GM23248 (cell line): ENCODE results near the gene IHH. TPM values are rescaled to one million over a fixed set of nuclear protein-coding genes. Genes with fewer than 3 reads are reported as not detected.

ENCODE experiments used
- DNase-seq: peaks from one replicate; pipeline ENCODE4 v3.0.0-alpha.2; 2015
- H2AFZ ChIP-seq: fragments of 200-600 bp; sonication (generic); 2 replicates; pipeline ENCODE4 v1.6.1; 2016; ENCODE audit warnings: antibody characterized with exemption
- H3F3A ChIP-seq: fragments of 200-600 bp; sonication (generic); 2 replicates; pipeline ENCODE4 v1.6.1; 2016; ENCODE audit warnings: mild to moderate bottlenecking, antibody characterized with exemption, mixed run types; ENCODE audit not compliant: insufficient read depth
- H3K27ac ChIP-seq: fragments of 200-600 bp; sonication (generic); 2 replicates; pipeline ENCODE4 v1.5.1; 2016; ENCODE audit warnings: mild to moderate bottlenecking
- H3K27me3 ChIP-seq: fragments of 200-600 bp; sonication (generic); replicated peaks from 2 replicates; pipeline ENCODE4 v1.6.1; 2016; ENCODE audit warnings: mild to moderate bottlenecking; ENCODE audit not compliant: insufficient read depth
- H3K36me3 ChIP-seq: fragments of 200-600 bp; sonication (generic); 2 replicates; pipeline ENCODE4 v1.6.1; 2016; ENCODE audit warnings: low read depth, mild to moderate bottlenecking
- H3K4me1 ChIP-seq: fragments of 200-600 bp; sonication (generic); 2 replicates; pipeline ENCODE4 v1.6.1; 2016; ENCODE audit warnings: mild to moderate bottlenecking; ENCODE audit not compliant: insufficient read depth
- H3K4me2 ChIP-seq: fragments of 200-600 bp; sonication (generic); one replicate; pipeline ENCODE4 v1.6.1; 2016; ENCODE audit warnings: mild to moderate bottlenecking; ENCODE audit not compliant: unreplicated experiment
- H3K4me3 ChIP-seq: fragments of 200-600 bp; sonication (generic); 2 replicates; pipeline ENCODE4 v1.5.1; 2016; ENCODE audit warnings: mild to moderate bottlenecking
- H3K79me2 ChIP-seq: fragments of 200-600 bp; sonication (generic); 2 replicates; pipeline ENCODE4 v1.6.1; 2016; ENCODE audit warnings: mild to moderate bottlenecking; ENCODE audit not compliant: insufficient read depth
- H3K9ac ChIP-seq: fragments of 200-600 bp; sonication (generic); 2 replicates; pipeline ENCODE4 v1.6.1; 2016; ENCODE audit warnings: mild to moderate bottlenecking
- H3K9me2 ChIP-seq: fragments of 200-600 bp; sonication (generic); 2 replicates; pipeline ENCODE4 v1.6.1; 2016; ENCODE audit warnings: mixed run types, mild to moderate bottlenecking, moderate library complexity; ENCODE audit not compliant: insufficient read depth
- H3K9me3 ChIP-seq: fragments of 200-600 bp; sonication (generic); one replicate; pipeline ENCODE4 v1.6.1; 2017; ENCODE audit warnings: low read depth
- H4K20me1 ChIP-seq: fragments of 200-600 bp; sonication (generic); 2 replicates; pipeline ENCODE4 v1.6.0; 2016; ENCODE audit not compliant: insufficient read depth
- EZH2 ChIP-seq: fragments of 200-600 bp; sonication (generic); IDR thresholded peaks from 2 replicates; pipeline ENCODE4 v1.6.1; 2018; ENCODE audit warnings: antibody characterized with exemption, mild to moderate bottlenecking; ENCODE audit not compliant: insufficient read depth, poor library complexity, severe bottlenecking
- EZH2phosphoT487 ChIP-seq: fragments of 200-600 bp; sonication (generic); IDR thresholded peaks from 2 replicates; pipeline ENCODE4 v1.6.1; 2018; ENCODE audit warnings: antibody characterized with exemption, moderate library complexity, mild to moderate bottlenecking, low read depth; ENCODE audit not compliant: insufficient read depth
- WGBS, 2 experiments: methylation state at CpG; one replicate each; pipeline ENCODE4 v1.1.6; 2015 to 2017; ENCODE audit warnings: low lambda C conversion rate in 2 of 2, low coverage in 1 of 2; ENCODE audit errors: missing lambda C conversion rate in 2 of 2; 5-methylcytosine and 5-hydroxymethylcytosine counted together
- in situ Hi-C: fragments of 300-500 bp; cut with MboI; formaldehyde crosslinking; loops from 2 replicates; pipeline ENCODE4 v1.15.0; 2020
- polyA plus RNA-seq: library from polyadenylated mRNA; unstranded; fragments of >200 nt; fragmentation: Nextera tagmentation; extraction: Ambion mirVana; gene quantifications from 2 replicates; pipeline ENCODE4 v1.2.1, GENCODE V29; 2016
- total RNA-seq: library from RNA; depleted of rRNA; stranded (reverse); fragments of >200 nt; shearing (Covaris generic); gene quantifications from 2 replicates; pipeline ENCODE4 v1.2.3, GENCODE V29; 2014

Gene IHH
- total and polyA plus RNA-seq, 2 experiments from 2014 or later: not detected

DNA sequence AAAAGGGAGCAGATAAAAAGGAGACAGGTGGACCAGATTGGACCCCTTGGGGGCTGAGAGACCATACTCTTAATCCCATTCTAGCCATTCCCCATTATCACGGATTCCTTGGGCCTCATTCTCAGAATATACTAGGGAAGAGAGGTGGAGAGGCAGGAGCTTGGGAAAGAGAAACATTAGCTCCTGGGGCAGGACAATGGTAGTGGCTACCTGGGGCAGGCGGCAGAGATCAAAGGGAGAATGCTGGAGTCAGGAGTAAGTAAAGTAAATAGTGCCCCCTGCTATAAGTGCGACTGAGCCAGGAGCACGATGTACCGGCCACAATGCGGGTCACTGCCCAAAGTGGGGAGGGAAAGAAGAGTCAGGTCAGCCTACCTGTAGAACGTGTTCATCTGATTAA, 20.4 kb upstream of the IHH start:
- in situ Hi-C loops: no loop called here

DNA sequence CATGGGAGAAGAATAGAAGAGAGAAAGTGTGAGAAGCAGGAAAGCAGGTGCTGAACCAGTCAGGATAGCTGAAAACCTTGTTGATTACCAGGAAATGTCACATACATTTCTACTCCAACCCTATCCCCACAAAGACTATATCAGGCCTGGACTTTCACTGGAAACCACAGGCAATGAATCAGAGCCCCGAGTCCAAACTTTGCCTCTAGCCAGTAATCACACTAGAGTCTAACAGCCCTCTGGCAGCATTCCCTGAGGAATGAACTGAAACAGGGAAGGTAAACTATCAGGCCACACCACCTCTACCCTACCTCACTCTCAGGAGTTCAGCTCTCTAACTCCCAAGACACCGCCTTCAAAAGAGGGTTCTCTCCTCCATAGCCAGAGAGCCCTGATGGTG, 18.7 kb upstream of the IHH start:
- WGBS, 2 experiments: 53 to 56% methylated on average over 2 of the region's 2 CpGs

More for the DNA sequence above, 20.4 kb upstream of the IHH start:
- H2AFZ ChIP-seq: no peak overlapping the region
- no peak overlapping the region for H3K4me2 ChIP-seq
- no peak overlapping the region for H3K9ac ChIP-seq
- no peaks in the 10 kb centered on the region; the same call in 1 of the 2 replicates for H3K27me3 ChIP-seq
- WGBS, 2 experiments: 90 to 92% methylated on average over 7 of the region's 7 CpGs
- H4K20me1 ChIP-seq: 0 out of 2 replicates have a peak, but pooled peaks cover 5% of the 10 kb centered on the region
- H3K4me1 ChIP-seq: peaks cover 8% of the 10 kb centered on the region; the same call in 1 of the 2 replicates
- no peaks in the 10 kb centered on the region for H3K9me3 ChIP-seq
- no peak overlapping the region for H3K27ac ChIP-seq
- H3K9me2 ChIP-seq: no peaks in the 10 kb centered on the region
- TF ChIP-seq EZH2phosphoT487 (no peak), EZH2 (no peak)
- no peaks in the 10 kb centered on the region for H3F3A ChIP-seq
- no peaks in the 10 kb centered on the region; the same call in 1 of the 2 replicates for H3K36me3 ChIP-seq
- H3K4me3 ChIP-seq: no peak overlapping the region
- no peaks in the 10 kb centered on the region for H3K79me2 ChIP-seq
- DNase-seq: no peak

DNA sequence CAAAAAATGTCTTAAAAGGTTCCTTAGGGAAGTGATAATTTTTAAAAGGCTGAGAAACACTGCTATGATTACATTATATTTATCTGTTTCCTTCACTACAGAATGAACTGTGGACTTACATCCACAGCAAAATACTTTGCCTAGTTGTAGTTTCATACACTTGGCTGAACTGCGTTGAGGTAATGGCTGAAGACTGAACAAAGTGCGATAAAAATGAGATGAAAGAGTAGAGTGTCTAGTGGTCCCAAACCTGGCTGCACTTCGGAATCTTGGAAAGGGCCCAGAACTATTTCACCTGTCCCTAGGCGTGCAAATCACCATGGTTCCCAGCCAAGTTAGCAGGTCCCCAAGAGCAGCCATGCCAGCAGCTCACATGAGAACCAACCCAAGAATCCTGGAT, 18.2 kb upstream of the IHH start:
- no peak overlapping the region for H3K4me3 ChIP-seq
- no peak overlapping the region for H2AFZ ChIP-seq
- WGBS, 2 experiments: 99% methylated on average over 4 of the region's 4 CpGs
- no peak overlapping the region for H3K9ac ChIP-seq
- H4K20me1 ChIP-seq: 0 out of 2 replicates have a peak, but pooled peaks cover 5% of the 10 kb centered on the region
- no peak for DNase-seq
- no peaks in the 10 kb centered on the region; the same call in 1 of the 2 replicates for H3K27me3 ChIP-seq
- in situ Hi-C loops: no loop called here
- H3F3A ChIP-seq: no peaks in the 10 kb centered on the region
- H3K36me3 ChIP-seq: no peaks in the 10 kb centered on the region; the same call in 1 of the 2 replicates
- H3K9me3 ChIP-seq: no peaks in the 10 kb centered on the region
- no peak overlapping the region for H3K27ac ChIP-seq
- H3K9me2 ChIP-seq: no peaks in the 10 kb centered on the region
- TF ChIP-seq EZH2: no peak
- TF ChIP-seq EZH2phosphoT487: no peak
- peaks cover 8% of the 10 kb centered on the region; the same call in 1 of the 2 replicates for H3K4me1 ChIP-seq
- H3K79me2 ChIP-seq: no peaks in the 10 kb centered on the region
- no peak overlapping the region for H3K4me2 ChIP-seq

More for the DNA sequence above, 18.7 kb upstream of the IHH start:
- no peak overlapping the region for H3K9ac ChIP-seq
- no peaks in the 10 kb centered on the region; the same call in 1 of the 2 replicates for H3K27me3 ChIP-seq
- no peak overlapping the region for H2AFZ ChIP-seq
- no peaks in the 10 kb centered on the region for H3K79me2 ChIP-seq
- no peaks in the 10 kb centered on the region for H3K9me2 ChIP-seq
- H4K20me1 ChIP-seq: 0 out of 2 replicates have a peak, but pooled peaks cover 5% of the 10 kb centered on the region
- H3K4me3 ChIP-seq: no peak overlapping the region
- in situ Hi-C loops: no loop called here
- no peaks in the 10 kb centered on the region for H3K9me3 ChIP-seq
- H3K36me3 ChIP-seq: no peaks in the 10 kb centered on the region; the same call in 1 of the 2 replicates
- H3F3A ChIP-seq: no peaks in the 10 kb centered on the region
- peaks cover 8% of the 10 kb centered on the region; the same call in 1 of the 2 replicates for H3K4me1 ChIP-seq
- no peak overlapping the region for H3K4me2 ChIP-seq
- TF ChIP-seq EZH2 (no peak), EZH2phosphoT487 (no peak)
- no peak overlapping the region for H3K27ac ChIP-seq
- DNase-seq: peak; percentile 66

DNA sequence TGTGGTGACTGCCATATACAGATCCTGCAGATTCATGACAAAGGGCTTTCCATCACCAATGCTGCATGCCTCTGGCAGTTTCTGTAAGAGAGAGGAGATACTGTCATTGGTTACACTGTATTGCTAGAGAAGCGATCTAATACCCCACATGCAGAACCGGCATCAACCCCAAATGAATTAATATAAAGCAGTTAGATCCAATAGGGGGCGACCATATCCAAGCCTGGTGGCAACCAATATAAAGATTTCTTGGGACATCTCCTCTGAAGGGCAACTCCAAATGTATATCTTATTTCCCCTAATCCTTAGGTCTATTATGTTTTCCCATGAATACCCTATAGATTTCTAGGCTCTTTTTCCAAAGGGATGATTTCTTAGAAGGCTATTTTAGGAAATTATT, 17.4 kb upstream of the IHH start:
- H3F3A ChIP-seq: no peaks in the 10 kb centered on the region
- TF ChIP-seq EZH2phosphoT487: no peak
- no peak for TF ChIP-seq EZH2
- peak; percentile 17 for DNase-seq
- WGBS, 2 experiments: 79 to 92% methylated on average over 3 of the region's 3 CpGs
- H3K36me3 ChIP-seq: no peaks in the 10 kb centered on the region; the same call in 1 of the 2 replicates
- no peaks in the 10 kb centered on the region; the same call in 1 of the 2 replicates for H3K27me3 ChIP-seq
- no peak overlapping the region for H3K9ac ChIP-seq
- 0 out of 2 replicates have a peak, but pooled peaks cover 5% of the 10 kb centered on the region for H4K20me1 ChIP-seq
- H3K9me2 ChIP-seq: no peaks in the 10 kb centered on the region
- H3K79me2 ChIP-seq: no peaks in the 10 kb centered on the region
- in situ Hi-C loops: no loop called here
- peaks cover 8% of the 10 kb centered on the region; the same call in 1 of the 2 replicates for H3K4me1 ChIP-seq
- no peak overlapping the region for H3K4me2 ChIP-seq
- H3K9me3 ChIP-seq: no peaks in the 10 kb centered on the region
- no peak overlapping the region for H2AFZ ChIP-seq
- no peak overlapping the region for H3K27ac ChIP-seq
- no peak overlapping the region for H3K4me3 ChIP-seq

DNA sequence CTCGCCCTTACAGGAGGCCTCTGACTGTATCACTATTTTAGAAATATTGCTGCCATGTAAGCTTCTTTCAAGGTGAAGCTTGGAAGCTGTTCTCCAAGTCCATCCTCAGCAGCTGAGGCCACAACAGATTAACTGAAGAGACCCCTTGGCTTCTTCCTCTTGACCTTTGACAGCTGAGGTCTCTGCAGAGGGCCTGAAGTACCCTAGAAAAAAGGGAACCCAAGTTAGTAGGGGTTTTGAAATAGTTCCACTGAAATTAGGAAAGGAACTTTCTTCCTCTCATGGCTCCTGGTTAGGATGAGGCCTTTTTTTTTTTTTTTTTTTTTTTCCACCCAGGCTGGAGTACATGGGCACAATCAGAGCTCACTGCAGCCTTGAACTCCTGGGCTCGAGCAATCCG, 15.5 kb upstream of the IHH start:
- Histone ChIP-seq H3K27ac (no peak overlapping the region), H3F3A (no peaks in the 10 kb centered on the region), H3K9me2 (no peaks in the 10 kb centered on the region), H3K4me1 (peaks cover 17% of the 10 kb centered on the region), H3K4me3 (no peak overlapping the region), H4K20me1 (0 out of 2 replicates have a peak, but pooled peaks cover 5% of the 10 kb centered on the region), H3K36me3 (no peaks in the 10 kb centered on the region; the same call in 1 of the 2 replicates), H3K4me2 (no peak overlapping the region), H2AFZ (no peak overlapping the region), H3K9ac (no peak overlapping the region), H3K9me3 (no peaks in the 10 kb centered on the region), H3K79me2 (no peaks in the 10 kb centered on the region), H3K27me3 (no peaks in the 10 kb centered on the region)
- WGBS, 2 experiments: 90 to 95% methylated on average over 3 of the region's 3 CpGs
- no peak for TF ChIP-seq EZH2phosphoT487
- no peak for TF ChIP-seq EZH2
- no peak for DNase-seq
- in situ Hi-C loops: no loop called here
